ENCODE data around the gene COG1. TPM values are rescaled to one million over a fixed set of nuclear protein-coding genes. Genes with fewer than 3 reads are reported as not detected.

COG1 gene
- total RNA-seq, 1 donor from 2014 or later = 27.8 TPM

DNA sequence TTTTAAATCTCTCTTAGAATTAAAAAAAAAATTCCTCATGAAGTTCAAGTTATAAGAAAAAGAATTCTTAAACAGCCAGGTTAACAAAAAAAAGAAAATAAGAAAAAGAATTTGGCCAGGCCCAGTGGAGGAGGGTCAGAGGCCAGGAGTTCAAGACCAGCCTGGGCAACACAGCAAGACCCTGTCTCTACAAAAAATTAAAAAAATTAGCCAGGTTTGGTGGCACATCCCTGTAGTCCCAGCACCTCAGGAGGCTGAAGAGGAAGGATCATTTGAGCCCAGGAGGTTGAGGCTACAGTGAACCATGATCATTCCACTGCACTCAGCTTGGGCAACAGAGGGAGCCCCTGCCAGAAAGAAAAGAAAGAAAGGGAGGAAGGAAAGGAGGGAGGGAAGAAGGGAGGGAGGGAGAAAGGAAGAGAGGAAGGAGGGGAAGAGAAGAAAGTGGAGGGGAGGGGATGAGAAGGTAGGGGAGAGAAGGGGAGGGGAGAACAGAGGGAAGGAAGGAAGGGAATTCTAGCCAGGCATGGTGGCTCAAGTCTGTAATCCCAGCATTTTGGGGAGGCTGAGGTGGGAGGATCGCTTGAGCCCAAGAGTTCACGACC, 30.9 kb downstream of the COG1 start:
- TF ChIP-seq, protein P1, sequence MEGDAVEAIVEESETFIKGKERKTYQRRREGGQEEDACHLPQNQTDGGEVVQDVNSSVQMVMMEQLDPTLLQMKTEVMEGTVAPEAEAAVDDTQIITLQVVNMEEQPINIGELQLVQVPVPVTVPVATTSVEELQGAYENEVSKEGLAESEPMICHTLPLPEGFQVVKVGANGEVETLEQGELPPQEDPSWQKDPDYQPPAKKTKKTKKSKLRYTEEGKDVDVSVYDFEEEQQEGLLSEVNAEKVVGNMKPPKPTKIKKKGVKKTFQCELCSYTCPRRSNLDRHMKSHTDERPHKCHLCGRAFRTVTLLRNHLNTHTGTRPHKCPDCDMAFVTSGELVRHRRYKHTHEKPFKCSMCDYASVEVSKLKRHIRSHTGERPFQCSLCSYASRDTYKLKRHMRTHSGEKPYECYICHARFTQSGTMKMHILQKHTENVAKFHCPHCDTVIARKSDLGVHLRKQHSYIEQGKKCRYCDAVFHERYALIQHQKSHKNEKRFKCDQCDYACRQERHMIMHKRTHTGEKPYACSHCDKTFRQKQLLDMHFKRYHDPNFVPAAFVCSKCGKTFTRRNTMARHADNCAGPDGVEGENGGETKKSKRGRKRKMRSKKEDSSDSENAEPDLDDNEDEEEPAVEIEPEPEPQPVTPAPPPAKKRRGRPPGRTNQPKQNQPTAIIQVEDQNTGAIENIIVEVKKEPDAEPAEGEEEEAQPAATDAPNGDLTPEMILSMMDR (IDR thresholded peaks at IDR 0.05; ENCODE audit: unreplicated experiment) = no peak
- Mint-ChIP-seq H3K4me3 (ENCODE audit: unreplicated experiment) (no peak overlapping the region), H3K4me1 (ENCODE audit: unreplicated experiment) (peaks cover 4% of the 10 kb centered on the region), H3K36me3 (ENCODE audit: low read depth, unreplicated experiment) (no peaks in the 10 kb centered on the region), H3K27me3 (ENCODE audit: unreplicated experiment) (peaks cover 3% of the 10 kb centered on the region), H3K9me3 (ENCODE audit: unreplicated experiment) (peaks cover 4% of the 10 kb centered on the region), H3K27ac (ENCODE audit: unreplicated experiment) (no peak overlapping the region)
- DNase-seq (ENCODE audit: low spot score) = no peak

DNA sequence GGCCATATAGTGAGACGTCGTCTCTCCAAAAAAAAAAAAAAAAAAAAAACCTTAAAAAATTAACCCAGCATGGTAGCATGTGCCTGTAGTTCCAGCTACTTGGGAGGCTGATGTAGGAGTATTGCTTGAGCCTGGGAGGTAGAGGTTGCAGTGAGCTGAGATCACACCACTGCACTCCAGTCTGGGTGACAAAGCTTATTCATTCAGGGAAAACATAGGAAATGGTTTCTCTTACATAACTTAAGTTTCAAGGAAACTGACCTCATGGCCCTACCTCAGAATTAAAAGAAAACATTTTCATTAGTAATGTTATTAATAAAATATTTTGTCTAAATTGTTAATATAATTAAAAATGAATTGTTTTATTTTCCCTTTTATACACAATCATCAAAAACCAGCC, 31.4 kb downstream of the COG1 start:
- H3K4me1 Mint-ChIP-seq (ENCODE audit: unreplicated experiment) = peaks cover 4% of the 10 kb centered on the region
- TF ChIP-seq, protein P1 (IDR thresholded peaks at IDR 0.05; ENCODE audit: unreplicated experiment) = no peak
- H3K36me3 Mint-ChIP-seq (ENCODE audit: low read depth, unreplicated experiment) = no peaks in the 10 kb centered on the region
- no peak for DNase-seq (ENCODE audit: low spot score)
- H3K4me3 Mint-ChIP-seq (ENCODE audit: unreplicated experiment) = no peak overlapping the region
- peaks cover 3% of the 10 kb centered on the region for H3K27me3 Mint-ChIP-seq (ENCODE audit: unreplicated experiment)
- H3K27ac Mint-ChIP-seq (ENCODE audit: unreplicated experiment) = no peak overlapping the region
- peaks cover 4% of the 10 kb centered on the region for H3K9me3 Mint-ChIP-seq (ENCODE audit: unreplicated experiment)

GRCh38 chr17:73224663-73225305, 31.9 kb downstream of the COG1 start:
- DNase-seq (ENCODE audit: low spot score) = no peak
- peaks cover 6% of the 10 kb centered on the region for H3K27me3 Mint-ChIP-seq (ENCODE audit: unreplicated experiment)
- H3K9me3 Mint-ChIP-seq (ENCODE audit: unreplicated experiment) = peaks cover 4% of the 10 kb centered on the region
- H3K27ac Mint-ChIP-seq (ENCODE audit: unreplicated experiment) = peak overlapping the region; percentile 84
- TF ChIP-seq, protein P1 (IDR thresholded peaks at IDR 0.05; ENCODE audit: unreplicated experiment) = no peak
- peak overlapping the region; percentile 42 for H3K4me3 Mint-ChIP-seq (ENCODE audit: unreplicated experiment)
- H3K4me1 Mint-ChIP-seq (ENCODE audit: unreplicated experiment) = peaks cover 4% of the 10 kb centered on the region
- no peaks in the 10 kb centered on the region for H3K36me3 Mint-ChIP-seq (ENCODE audit: low read depth, unreplicated experiment)

DNA sequence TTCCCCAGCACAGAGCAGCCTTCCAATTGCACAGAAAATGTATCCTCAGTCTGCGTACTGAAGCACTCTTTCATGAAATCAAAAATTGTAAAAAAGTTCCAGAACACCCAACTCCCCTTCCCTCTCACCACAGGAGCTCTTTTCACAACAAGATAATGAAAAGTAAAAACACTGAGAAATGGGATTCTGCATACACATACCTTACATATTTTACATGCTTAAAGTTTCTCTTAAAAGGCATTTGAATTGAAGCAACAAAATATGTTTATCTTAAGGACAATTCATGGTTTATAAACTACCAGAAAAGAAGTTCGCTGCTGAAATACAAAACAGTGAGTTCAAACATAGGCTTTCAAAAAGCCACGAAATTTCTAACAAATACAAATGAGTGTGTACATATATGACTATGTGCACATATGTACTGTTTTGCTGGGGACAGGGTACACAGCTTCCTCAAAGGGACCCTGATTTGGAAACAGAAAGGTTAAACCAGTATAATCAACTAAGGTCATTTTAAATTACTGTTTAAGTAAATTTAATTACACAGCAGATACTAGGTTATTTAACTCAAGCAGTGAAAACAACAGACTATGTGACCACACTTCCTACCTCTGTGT, 33.8 kb downstream of the COG1 start:
- TF ChIP-seq, protein P1 (IDR thresholded peaks at IDR 0.05; ENCODE audit: unreplicated experiment) = no peak
- Mint-ChIP-seq H3K36me3 (ENCODE audit: low read depth, unreplicated experiment) (no peaks in the 10 kb centered on the region), H3K4me3 (ENCODE audit: unreplicated experiment) (no peak overlapping the region), H3K4me1 (ENCODE audit: unreplicated experiment) (peaks cover 15% of the 10 kb centered on the region), H3K9me3 (ENCODE audit: unreplicated experiment) (peaks cover 4% of the 10 kb centered on the region), H3K27me3 (ENCODE audit: unreplicated experiment) (peaks cover 6% of the 10 kb centered on the region), H3K27ac (ENCODE audit: unreplicated experiment) (no peak overlapping the region)
- DNase-seq (ENCODE audit: low spot score) = no peak

- no peak for DNase-seq (ENCODE audit: low spot score)
- Mint-ChIP-seq H3K9me3 (ENCODE audit: unreplicated experiment) (peaks cover 4% of the 10 kb centered on the region), H3K4me1 (ENCODE audit: unreplicated experiment) (peaks cover 15% of the 10 kb centered on the region), H3K4me3 (ENCODE audit: unreplicated experiment) (no peak overlapping the region), H3K27ac (ENCODE audit: unreplicated experiment) (no peak overlapping the region), H3K36me3 (ENCODE audit: low read depth, unreplicated experiment) (no peaks in the 10 kb centered on the region), H3K27me3 (ENCODE audit: unreplicated experiment) (peaks cover 6% of the 10 kb centered on the region)
- TF ChIP-seq, protein P1 (IDR thresholded peaks at IDR 0.05; ENCODE audit: unreplicated experiment) = no peak
Measured at GRCh38 chr17:73227379-73227778, 34.5 kb downstream of the COG1 start.
